ENCODE data around the gene VTN. TPM values are rescaled to one million over a fixed set of nuclear protein-coding genes. Genes with fewer than 3 reads are reported as not detected.

VTN gene
- total RNA-seq, 1 donor from 2014 or later, result 1.3 TPM

GRCh38 chr17:28384281-28385036, 14.4 kb upstream of the VTN start:
- peak; percentile 88 for DNase-seq
- Histone ChIP-seq H3K27ac (peak overlapping the region; percentile 66), H3K36me3 (peaks cover 28% of the 10 kb centered on the region), H3K4me3 (peak overlapping the region; percentile 65), H3K4me1 (peaks cover 32% of the 10 kb centered on the region), H3K9me3 (no peaks in the 10 kb centered on the region), H3K27me3 (ENCODE audit: low read depth) (no peaks in the 10 kb centered on the region)
- ATAC-seq, result peak; percentile 91 to 93
- TF ChIP-seq CTCF (IDR thresholded peaks at IDR 0.05), result no peak
- intact Hi-C loops (cut with DNase I), result no loop called here

DNA sequence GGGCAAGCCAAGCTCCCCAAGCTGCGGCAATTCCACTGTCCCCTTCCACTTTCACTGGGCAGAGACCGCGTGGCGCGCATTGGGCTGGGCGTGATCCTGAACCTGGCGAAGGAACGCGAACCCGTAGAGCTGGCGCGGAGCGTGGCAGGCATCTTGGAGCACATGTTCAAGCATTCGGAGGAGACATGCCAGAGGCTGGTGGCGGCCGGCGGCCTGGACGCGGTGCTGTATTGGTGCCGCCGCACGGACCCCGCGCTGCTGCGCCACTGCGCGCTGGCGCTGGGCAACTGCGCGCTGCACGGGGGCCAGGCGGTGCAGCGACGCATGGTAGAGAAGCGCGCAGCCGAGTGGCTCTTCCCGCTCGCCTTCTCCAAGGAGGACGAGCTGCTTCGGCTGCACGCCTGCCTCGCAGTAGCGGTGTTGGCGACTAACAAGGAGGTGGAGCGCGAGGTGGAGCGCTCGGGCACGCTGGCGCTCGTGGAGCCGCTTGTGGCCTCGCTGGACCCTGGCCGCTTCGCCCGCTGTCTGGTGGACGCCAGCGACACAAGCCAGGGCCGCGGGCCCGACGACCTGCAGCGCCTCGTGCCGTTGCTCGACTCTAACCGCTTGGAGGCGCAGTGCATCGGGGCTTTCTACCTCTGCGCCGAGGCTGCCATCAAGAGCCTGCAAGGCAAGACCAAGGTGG, 11.2 kb upstream of the VTN start:
- H3K27me3 ChIP-seq (ENCODE audit: low read depth), result no peaks in the 10 kb centered on the region
- H3K27ac ChIP-seq, result peak overlapping the region; percentile 44
- H3K36me3 ChIP-seq, result no peaks in the 10 kb centered on the region
- intact Hi-C loops (cut with DNase I), result no loop called here
- ATAC-seq, result peak; percentile 45 to 46
- peak; percentile 76 for DNase-seq
- TF ChIP-seq CTCF (IDR thresholded peaks at IDR 0.05), result peak; percentile 23
- H3K4me1 ChIP-seq, result peaks cover 32% of the 10 kb centered on the region
- no peaks in the 10 kb centered on the region for H3K9me3 ChIP-seq
- H3K4me3 ChIP-seq, result peak overlapping the region; percentile 25

DNA sequence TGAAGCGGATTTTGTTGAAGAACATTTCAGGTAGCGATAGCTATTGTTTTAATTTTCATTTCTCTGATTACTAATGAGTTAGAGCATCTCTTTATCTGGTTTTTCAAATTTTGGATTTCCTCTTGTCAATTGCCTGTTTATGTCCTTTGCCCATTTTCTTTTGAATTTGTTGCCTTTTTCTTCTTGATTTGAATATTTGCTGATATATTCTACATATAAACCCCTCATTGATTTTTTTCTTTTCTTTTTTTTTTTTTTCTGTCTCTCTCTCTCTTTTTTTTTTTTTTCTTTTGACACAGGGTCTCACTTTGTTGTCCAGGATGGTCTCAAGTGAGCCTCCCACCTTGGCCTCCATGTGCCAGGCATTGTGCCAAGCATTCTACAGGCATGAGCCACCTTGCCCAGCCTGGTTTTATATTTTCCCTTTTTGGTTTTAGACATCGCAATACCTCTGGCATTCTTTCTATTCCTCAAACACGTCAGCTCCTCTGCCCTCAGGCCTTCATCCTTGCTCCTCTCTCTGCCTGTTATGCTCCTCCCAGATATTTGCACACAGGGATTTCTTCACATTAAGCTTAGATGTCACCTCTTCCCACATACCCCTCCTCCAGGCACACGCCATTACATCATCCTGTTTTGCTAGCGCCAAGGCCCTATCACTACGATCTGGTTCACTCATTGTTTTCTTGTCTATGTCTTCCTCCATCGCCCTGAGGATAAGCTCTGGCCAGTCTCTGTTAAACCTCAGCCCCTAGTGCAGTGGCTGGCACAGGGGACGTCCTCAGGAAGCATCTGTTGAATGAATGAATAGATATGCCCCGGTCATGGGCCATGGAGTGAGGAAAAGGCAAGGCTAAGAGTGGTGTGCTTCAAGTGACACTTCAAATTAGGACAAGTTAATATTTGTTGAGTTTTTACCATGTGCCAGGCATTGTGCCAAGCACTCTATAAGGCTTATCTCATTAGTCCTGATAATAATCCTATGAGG, 10.0 kb upstream of the VTN start:
- no peaks in the 10 kb centered on the region for H3K27me3 ChIP-seq (ENCODE audit: low read depth)
- H3K4me3 ChIP-seq, result no peak overlapping the region
- peaks cover 25% of the 10 kb centered on the region for H3K4me1 ChIP-seq
- no peak for DNase-seq
- no peaks in the 10 kb centered on the region for H3K9me3 ChIP-seq
- peak; percentile 29 to 65 for ATAC-seq
- H3K36me3 ChIP-seq, result no peaks in the 10 kb centered on the region
- intact Hi-C loops (cut with DNase I), result no loop called here
- no peak for TF ChIP-seq CTCF (IDR thresholded peaks at IDR 0.05)
- peak overlapping the region; percentile 44 for H3K27ac ChIP-seq

DNA sequence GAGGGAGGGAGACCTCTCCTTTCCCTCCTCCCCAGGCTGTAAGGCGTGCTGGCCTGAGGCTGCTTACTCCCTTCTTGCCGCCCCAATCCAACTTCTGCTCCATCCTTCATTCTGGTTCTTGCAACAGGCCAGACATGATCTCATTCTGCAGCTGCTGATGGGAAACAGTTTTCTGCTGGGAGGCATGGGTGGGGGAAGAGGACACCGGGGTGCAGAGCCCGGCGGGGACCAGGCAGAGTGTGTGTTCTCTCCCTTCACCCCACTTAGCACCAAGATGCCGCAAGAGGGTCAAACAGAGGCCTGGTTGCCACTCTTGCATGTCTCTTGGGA, 2.8 kb upstream of the VTN start:
- intact Hi-C loops (cut with DNase I), result no loop called here
- DNase-seq (no peak), ATAC-seq (no peak)
- TF ChIP-seq CTCF (IDR thresholded peaks at IDR 0.05), result no peak
- H3K36me3 ChIP-seq, result no peaks in the 10 kb centered on the region
- peaks cover 4% of the 10 kb centered on the region for H3K27me3 ChIP-seq (ENCODE audit: low read depth)
- H3K4me1 ChIP-seq, result peaks cover 36% of the 10 kb centered on the region
- H3K4me3 ChIP-seq, result peak overlapping the region; percentile 52
- H3K27ac ChIP-seq, result no peak overlapping the region
- no peaks in the 10 kb centered on the region for H3K9me3 ChIP-seq

GRCh38 chr17:28372203-28372944, 2.3 kb upstream of the VTN start:
- H3K27ac ChIP-seq, result peak overlapping the region; percentile 50
- peak; percentile 23 to 24 for ATAC-seq
- DNase-seq, result no peak
- H3K36me3 ChIP-seq, result no peaks in the 10 kb centered on the region
- H3K4me1 ChIP-seq, result peaks cover 36% of the 10 kb centered on the region
- no peaks in the 10 kb centered on the region for H3K9me3 ChIP-seq
- H3K27me3 ChIP-seq (ENCODE audit: low read depth), result peaks cover 4% of the 10 kb centered on the region
- H3K4me3 ChIP-seq, result peak overlapping the region; percentile 52
- no peak for TF ChIP-seq CTCF (IDR thresholded peaks at IDR 0.05)
- intact Hi-C loops (cut with DNase I), result no loop called here

Measured in lower lobe of right lung (tissue), 2 donors.